ENCODE data around the gene AMMECR1. TPM values are rescaled to one million over a fixed set of nuclear protein-coding genes. Genes with fewer than 3 reads are reported as not detected.

Gene AMMECR1
- total RNA-seq, 2 donors from 2014 or later = 10.4 to 14.4 TPM

DNA sequence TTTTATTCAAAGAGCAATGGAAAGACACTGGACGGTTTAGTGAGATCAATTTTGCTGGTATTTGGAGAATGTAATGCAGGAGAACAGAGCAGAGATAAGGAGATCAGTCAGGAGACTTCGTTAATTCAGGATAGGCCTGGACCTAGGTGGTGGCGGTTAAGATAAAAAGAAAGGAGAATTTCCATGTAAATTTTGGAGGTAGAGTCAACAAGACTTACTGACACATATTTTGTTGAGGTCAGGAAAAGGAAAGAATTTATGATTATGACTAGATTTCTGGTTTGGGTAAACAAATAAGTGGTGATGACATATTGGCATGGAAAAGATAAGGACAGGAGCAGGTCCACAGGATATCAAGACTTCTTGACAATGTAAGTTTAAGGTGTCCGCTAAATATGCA lies 8.8 kb upstream of the AMMECR1 start:
- no peak overlapping the region for H3K9ac ChIP-seq (ENCODE audit: low read depth in 2 of 2, low read length in 2 of 2)
- intact Hi-C loops (cut with DNase I) = no loop called here
- no peak overlapping the region for H3K27ac ChIP-seq
- TF ChIP-seq, protein P1, sequence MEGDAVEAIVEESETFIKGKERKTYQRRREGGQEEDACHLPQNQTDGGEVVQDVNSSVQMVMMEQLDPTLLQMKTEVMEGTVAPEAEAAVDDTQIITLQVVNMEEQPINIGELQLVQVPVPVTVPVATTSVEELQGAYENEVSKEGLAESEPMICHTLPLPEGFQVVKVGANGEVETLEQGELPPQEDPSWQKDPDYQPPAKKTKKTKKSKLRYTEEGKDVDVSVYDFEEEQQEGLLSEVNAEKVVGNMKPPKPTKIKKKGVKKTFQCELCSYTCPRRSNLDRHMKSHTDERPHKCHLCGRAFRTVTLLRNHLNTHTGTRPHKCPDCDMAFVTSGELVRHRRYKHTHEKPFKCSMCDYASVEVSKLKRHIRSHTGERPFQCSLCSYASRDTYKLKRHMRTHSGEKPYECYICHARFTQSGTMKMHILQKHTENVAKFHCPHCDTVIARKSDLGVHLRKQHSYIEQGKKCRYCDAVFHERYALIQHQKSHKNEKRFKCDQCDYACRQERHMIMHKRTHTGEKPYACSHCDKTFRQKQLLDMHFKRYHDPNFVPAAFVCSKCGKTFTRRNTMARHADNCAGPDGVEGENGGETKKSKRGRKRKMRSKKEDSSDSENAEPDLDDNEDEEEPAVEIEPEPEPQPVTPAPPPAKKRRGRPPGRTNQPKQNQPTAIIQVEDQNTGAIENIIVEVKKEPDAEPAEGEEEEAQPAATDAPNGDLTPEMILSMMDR (IDR thresholded peaks at IDR 0.05) = no peak
- H3K27me3 ChIP-seq = no peaks in the 10 kb centered on the region
- no peaks in the 10 kb centered on the region for H3K4me1 ChIP-seq
- H3K36me3 ChIP-seq = no peaks in the 10 kb centered on the region
- DNase-seq = no peak
- no peak overlapping the region for H3K4me3 ChIP-seq
- H3K9me3 ChIP-seq = no peaks in the 10 kb centered on the region

DNA sequence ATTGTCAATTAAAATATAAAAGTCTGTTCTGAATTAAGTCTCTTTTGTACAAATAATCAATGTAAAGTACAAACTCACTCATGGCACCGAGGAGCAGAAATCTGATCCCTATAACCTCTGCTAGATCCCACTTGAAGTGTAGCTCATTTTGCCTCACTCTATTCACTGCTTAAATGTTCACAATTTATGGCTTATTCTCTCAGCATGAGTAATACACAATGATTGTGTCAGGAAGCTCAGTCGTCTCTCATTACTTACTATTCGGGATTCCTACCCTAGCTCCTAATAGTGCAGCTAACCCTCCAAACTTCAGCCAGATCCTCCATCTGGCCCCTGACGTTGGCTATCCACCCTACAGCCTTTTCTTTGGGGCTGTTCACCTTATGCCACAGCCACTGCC lies 4.7 kb upstream of the AMMECR1 start:
- Histone ChIP-seq H3K36me3 (no peaks in the 10 kb centered on the region), H3K27me3 (no peaks in the 10 kb centered on the region), H3K9ac (ENCODE audit: low read depth in 2 of 2, low read length in 2 of 2) (no peak overlapping the region), H3K27ac (no peak overlapping the region), H3K9me3 (no peaks in the 10 kb centered on the region), H3K4me1 (no peaks in the 10 kb centered on the region), H3K4me3 (no peak overlapping the region)
- intact Hi-C loops (cut with DNase I) = no loop called here
- no peak for DNase-seq
- TF ChIP-seq, protein P1 (IDR thresholded peaks at IDR 0.05) = no peak

DNA sequence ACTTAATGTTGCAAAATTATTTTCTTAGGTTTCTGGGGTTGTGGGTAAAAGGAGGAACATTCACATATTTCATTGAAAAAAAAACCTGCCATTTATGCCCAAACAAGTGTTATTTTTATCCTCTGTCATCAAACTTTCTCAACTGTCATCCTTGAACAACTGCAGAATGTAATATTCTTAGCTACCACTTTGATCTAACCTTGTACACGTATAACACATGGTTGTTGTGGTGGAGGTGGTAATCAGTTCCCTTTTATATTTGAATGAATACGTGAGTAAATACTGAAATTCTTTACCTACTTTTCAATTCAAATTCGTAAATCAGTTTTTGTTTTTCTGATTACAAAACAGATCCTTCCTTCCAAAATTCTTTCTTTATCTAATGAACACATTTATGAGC lies 3.8 kb upstream of the AMMECR1 start:
- Histone ChIP-seq H3K27ac (no peak overlapping the region), H3K27me3 (no peaks in the 10 kb centered on the region), H3K9me3 (no peaks in the 10 kb centered on the region), H3K4me3 (no peak overlapping the region), H3K9ac (ENCODE audit: low read depth in 2 of 2, low read length in 2 of 2) (no peak overlapping the region), H3K4me1 (no peaks in the 10 kb centered on the region), H3K36me3 (no peaks in the 10 kb centered on the region)
- TF ChIP-seq, protein P1 (IDR thresholded peaks at IDR 0.05) = no peak
- intact Hi-C loops (cut with DNase I) = no loop called here
- DNase-seq = no peak

DNA sequence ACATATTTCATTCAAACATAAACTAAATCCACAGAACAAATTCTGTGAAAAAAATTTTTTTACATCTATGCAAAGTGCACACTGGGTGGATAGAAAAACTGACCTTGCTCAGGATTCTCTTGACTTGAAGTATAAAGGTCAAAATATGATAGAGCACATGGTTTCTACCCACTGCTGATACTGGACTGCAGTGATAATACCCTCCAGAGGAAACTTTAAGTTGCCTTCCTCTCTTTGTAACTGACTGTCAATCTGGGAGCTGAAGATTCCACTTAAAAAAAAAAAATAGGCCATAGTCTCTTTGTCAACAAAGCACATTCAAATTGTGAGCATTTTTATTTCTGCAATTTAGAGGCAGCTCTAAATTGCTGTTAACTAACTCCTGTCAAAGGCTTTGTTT lies 3.2 kb upstream of the AMMECR1 start:
- no peaks in the 10 kb centered on the region for H3K9me3 ChIP-seq
- H3K9ac ChIP-seq (ENCODE audit: low read depth in 2 of 2, low read length in 2 of 2) = no peak overlapping the region
- H3K36me3 ChIP-seq = no peaks in the 10 kb centered on the region
- H3K27me3 ChIP-seq = no peaks in the 10 kb centered on the region
- H3K4me1 ChIP-seq = no peaks in the 10 kb centered on the region
- H3K27ac ChIP-seq = no peak overlapping the region
- intact Hi-C loops (cut with DNase I) = no loop called here
- no peak overlapping the region for H3K4me3 ChIP-seq
- no peak for DNase-seq
- TF ChIP-seq, protein P1 (IDR thresholded peaks at IDR 0.05) = no peak

DNA sequence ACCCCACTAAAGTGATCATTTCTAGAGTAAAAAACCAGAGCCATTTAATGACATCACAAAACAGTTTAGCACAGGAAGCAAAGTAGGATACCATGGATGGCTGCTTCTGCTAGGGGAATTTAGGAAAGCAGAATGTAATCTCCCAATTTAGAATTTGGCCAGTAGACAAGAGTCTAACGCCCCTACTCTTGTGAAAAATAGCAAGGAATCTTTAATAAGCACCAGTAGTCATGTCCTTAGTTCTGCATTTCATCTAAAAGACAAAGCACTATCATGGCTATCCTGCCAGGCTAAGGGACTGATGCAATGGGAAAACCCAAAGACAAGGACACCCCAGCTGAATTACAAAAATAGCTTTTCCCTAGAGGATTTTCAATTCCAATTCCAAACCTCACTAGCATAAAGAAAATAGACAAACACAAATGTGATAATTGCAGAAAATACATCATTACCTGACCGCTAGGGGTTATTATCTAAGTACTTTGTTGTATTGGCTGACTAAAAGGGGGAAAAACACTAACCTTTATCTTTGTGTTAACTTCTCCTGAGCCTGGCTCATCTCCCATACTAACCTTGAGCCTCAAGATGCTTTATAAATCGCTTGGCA lies 2.6 kb upstream of the AMMECR1 start:
- Histone ChIP-seq H3K9ac (ENCODE audit: low read depth in 2 of 2, low read length in 2 of 2) (no peak overlapping the region), H3K36me3 (no peaks in the 10 kb centered on the region), H3K4me1 (no peaks in the 10 kb centered on the region), H3K9me3 (no peaks in the 10 kb centered on the region), H3K27me3 (no peaks in the 10 kb centered on the region), H3K27ac (no peak overlapping the region), H3K4me3 (no peak overlapping the region)
- TF ChIP-seq, protein P1 (IDR thresholded peaks at IDR 0.05) = no peak
- DNase-seq = no peak
- intact Hi-C loops (cut with DNase I) = no loop called here

Measured in colonic mucosa (tissue), 4 donors.